HG03354 (cell line): ENCODE data around the gene USP17L17.
"Not testable (repeated sequence)": the region's sequence is repeated elsewhere in the genome, so short reads cannot be mapped to it uniquely, and the experiment has no call there.

Source experiments
- ATAC-seq: cut with Tn5 transposase; IDR thresholded peaks from one replicate; pipeline ENCODE4 v1.9.1; 2021; ENCODE audit warnings: mild to moderate bottlenecking; ENCODE audit not compliant: unreplicated experiment, poor library complexity, severe bottlenecking

Gene USP17L17

GRCh38 chr4:9243579-9243978 is at the start of gene USP17L17:
Gene USP17L17, plus strand, starts transcription at chr4:9243879. Its CDS starts 0 bp downstream, at chr4:9243879.
- not testable (repeated sequence) for ATAC-seq

DNA sequence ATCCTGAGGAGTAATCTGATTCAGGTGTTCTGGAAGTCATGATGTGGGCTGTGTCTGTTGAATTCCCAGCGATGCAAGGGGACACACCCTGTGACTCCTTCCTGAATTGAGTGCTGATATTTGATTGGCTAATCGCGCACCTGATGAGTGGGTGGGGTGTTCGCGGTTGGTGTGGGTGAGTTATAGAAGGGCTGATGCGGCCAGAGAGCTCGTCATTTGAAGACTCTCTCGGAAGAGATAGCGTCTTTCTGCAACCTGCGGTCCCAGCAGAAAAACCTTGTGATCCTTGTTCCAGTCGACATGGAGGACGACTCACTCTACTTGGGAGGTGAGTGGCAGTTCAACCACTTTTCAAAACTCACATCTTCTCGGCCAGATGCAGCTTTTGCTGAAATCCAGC is 33.3 kb upstream of the USP17L17 start, which contains the start of gene USP17L10:
USP17L10 (plus strand) TSS at position 301 of the 400 bp plus-strand sequence; CDS start at position 301, 0 bp downstream.
- not testable (repeated sequence) for ATAC-seq

GRCh38 chr4:9214701-9215100 is 29.0 kb upstream of the USP17L17 start:
- ATAC-seq: not testable (repeated sequence)

DNA sequence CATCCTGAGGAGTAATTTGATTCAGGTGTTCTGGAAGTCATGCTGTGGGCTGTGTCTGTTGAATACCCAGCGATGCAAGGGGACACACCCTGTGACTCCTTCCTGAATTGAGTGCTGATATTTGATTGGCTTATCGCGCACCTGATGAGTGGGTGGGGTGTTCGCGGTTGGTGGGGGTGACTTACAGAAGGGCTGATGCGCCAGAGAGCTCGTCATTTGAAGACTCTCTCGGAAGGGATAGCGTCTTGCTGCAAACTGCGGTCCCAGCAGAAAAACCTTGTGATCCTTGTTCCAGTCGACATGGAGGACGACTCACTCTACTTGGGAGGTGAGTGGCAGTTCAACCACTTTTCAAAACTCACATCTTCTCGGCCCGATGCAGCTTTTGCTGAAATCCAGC is 28.6 kb upstream of the USP17L17 start, which contains the start of gene USP17L11:
USP17L11 (plus strand) TSS at position 301 of the 400 bp plus-strand sequence; CDS start at position 301, 0 bp downstream.
- ATAC-seq: not testable (repeated sequence)

DNA sequence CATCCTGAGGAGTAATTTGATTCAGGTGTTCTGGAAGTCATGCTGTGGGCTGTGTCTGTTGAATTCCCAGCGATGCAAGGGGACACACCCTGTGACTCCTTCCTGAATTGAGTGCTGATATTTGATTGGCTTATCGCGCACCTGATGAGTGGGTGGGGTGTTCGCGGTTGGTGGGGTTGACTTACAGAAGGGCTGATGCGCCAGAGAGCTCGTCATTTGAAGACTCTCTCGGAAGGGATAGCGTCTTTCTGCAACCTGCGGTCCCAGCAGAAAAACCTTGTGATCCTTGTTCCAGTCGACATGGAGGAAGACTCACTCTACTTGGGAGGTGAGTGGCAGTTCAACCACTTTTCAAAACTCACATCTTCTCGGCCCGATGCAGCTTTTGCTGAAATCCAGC is 23.8 kb upstream of the USP17L17 start, which contains the start of gene USP17L12:
USP17L12 (plus strand) TSS at position 301 of the 400 bp plus-strand sequence; CDS start at position 301, 0 bp downstream.
- ATAC-seq: not testable (repeated sequence)

- ATAC-seq: not testable (repeated sequence)
Measured at GRCh38 chr4:9224596-9224995, 19.1 kb upstream of the USP17L17 start, which contains the start of gene USP17L13. Gene USP17L13, plus strand, starts transcription at chr4:9224896. Its CDS starts 0 bp downstream, at chr4:9224896.

GRCh38 chr4:9230249-9230648 is 13.4 kb upstream of the USP17L17 start:
- not testable (repeated sequence) for ATAC-seq

DNA sequence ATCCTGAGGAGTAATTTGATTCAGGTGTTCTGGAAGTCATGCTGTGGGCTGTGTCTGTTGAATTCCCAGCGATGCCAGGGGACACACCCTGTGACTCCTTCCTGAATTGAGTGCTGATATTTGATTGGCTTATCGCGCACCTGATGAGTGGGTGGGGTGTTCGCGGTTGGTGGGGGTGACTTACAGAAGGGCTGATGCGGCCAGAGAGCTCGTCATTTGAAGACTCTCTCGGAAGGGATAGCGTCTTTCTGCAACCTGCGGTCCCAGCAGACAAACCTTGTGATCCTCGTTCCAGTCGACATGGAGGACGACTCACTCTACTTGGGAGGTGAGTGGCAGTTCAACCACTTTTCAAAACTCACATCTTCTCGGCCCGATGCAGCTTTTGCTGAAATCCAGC is 9.6 kb upstream of the USP17L17 start, which contains the start of gene USP17L15:
USP17L15 (plus strand) TSS at position 301 of the 400 bp plus-strand sequence; CDS start at position 301, 0 bp downstream.
- ATAC-seq: not testable (repeated sequence)

- not testable (repeated sequence) for ATAC-seq
Measured at GRCh38 chr4:9238461-9238860, 5.2 kb upstream of the USP17L17 start.

DNA sequence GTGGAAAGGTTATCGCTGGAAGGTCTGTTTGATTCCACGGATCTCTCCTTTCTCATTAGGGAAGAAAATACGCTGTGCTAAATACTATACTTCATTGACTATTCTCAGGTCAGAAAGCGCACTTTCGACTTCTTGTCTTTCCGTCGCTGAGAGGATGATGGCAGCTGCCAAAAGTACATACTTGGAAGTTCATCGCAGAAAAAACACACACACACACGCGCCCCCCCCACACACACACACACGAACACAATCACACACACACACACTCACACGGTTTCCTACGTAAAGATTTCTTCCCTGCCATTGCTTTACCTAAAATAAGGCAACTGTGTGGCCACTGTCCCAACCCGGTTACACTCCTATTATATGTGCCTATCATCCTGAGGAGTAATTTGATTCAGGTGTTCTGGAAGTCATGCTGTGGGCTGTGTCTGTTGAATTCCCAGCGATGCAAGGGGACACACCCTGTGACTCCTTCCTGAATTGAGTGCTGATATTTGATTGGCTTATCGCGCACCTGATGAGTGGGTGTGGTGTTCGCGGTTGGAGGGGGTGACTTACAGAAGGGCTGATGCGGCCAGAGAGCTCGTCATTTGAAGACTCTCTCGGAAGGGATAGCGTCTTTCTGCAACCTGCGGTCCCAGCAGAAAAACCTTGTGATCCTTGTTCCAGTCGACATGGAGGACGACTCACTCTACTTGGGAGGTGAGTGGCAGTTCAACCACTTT is 4.4 kb downstream of the USP17L17 start, which contains the start of gene USP17L18:
USP17L18 (plus strand) TSS at position 678 of the 728 bp plus-strand sequence; CDS start at position 678, 0 bp downstream.
- ATAC-seq: not testable (repeated sequence)

- ATAC-seq: not testable (repeated sequence)
Measured at GRCh38 chr4:9253078-9253477, 9.4 kb downstream of the USP17L17 start, which contains the start of gene USP17L19. Gene USP17L19, plus strand, starts transcription at chr4:9253378. Its CDS starts 0 bp downstream, at chr4:9253378.

DNA sequence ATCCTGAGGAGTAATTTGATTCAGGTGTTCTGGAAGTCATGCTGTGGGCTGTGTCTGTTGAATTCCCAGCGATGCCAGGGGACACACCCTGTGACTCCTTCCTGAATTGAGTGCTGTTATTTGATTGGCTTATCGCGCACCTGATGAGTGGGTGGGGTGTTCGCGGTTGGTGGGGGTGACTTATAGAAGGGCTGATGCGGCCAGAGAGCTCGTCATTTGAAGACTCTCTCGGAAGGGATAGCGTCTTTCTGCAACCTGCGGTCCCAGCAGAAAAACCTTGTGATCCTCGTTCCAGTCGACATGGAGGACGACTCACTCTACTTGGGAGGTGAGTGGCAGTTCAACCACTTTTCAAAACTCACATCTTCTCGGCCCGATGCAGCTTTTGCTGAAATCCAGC is 14.1 kb downstream of the USP17L17 start, which contains the start of gene USP17L20:
USP17L20 (plus strand) TSS at position 301 of the 400 bp plus-strand sequence; CDS start at position 301, 0 bp downstream.
- not testable (repeated sequence) for ATAC-seq

DNA sequence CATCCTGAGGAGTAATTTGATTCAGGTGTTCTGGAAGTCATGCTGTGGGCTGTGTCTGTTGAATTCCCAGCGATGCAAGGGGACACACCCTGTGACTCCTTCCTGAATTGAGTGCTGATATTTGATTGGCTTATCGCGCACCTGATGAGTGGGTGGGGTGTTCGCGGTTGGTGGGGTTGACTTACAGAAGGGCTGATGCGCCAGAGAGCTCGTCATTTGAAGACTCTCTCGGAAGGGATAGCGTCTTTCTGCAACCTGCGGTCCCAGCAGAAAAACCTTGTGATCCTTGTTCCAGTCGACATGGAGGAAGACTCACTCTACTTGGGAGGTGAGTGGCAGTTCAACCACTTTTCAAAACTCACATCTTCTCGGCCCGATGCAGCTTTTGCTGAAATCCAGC is 18.9 kb downstream of the USP17L17 start, which contains the start of gene USP17L21:
USP17L21 (plus strand) TSS at position 301 of the 400 bp plus-strand sequence; CDS start at position 301, 0 bp downstream.
- ATAC-seq: not testable (repeated sequence)

DNA sequence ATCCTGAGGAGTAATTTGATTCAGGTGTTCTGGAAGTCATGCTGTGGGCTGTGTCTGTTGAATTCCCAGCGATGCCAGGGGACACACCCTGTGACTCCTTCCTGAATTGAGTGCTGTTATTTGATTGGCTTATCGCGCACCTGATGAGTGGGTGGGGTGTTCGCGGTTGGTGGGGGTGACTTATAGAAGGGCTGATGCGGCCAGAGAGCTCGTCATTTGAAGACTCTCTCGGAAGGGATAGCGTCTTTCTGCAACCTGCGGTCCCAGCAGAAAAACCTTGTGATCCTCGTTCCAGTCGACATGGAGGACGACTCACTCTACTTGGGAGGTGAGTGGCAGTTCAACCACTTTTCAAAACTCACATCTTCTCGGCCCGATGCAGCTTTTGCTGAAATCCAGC is 23.6 kb downstream of the USP17L17 start, which contains the start of gene USP17L22:
USP17L22 (plus strand) TSS at position 301 of the 400 bp plus-strand sequence; CDS start at position 301, 0 bp downstream.
- not testable (repeated sequence) for ATAC-seq

GRCh38 chr4:9271719-9272118 is 28.0 kb downstream of the USP17L17 start:
- ATAC-seq: not testable (repeated sequence)
